Germinal center (tissue), 1 donor: Measurements from ENCODE around the gene SFN.
A peak's percentile ranks its signal among the peaks of the same experiment; 100 is the strongest.
"Not testable (repeated sequence)": the region's sequence is repeated elsewhere in the genome, so short reads cannot be mapped to it uniquely, and the experiment has no call there.

Source experiments
- DNase-seq: peaks from one replicate; pipeline ENCODE4 v3.0.0; 2012; ENCODE audit warnings: mixed read lengths, low spot score

Gene SFN

DNA sequence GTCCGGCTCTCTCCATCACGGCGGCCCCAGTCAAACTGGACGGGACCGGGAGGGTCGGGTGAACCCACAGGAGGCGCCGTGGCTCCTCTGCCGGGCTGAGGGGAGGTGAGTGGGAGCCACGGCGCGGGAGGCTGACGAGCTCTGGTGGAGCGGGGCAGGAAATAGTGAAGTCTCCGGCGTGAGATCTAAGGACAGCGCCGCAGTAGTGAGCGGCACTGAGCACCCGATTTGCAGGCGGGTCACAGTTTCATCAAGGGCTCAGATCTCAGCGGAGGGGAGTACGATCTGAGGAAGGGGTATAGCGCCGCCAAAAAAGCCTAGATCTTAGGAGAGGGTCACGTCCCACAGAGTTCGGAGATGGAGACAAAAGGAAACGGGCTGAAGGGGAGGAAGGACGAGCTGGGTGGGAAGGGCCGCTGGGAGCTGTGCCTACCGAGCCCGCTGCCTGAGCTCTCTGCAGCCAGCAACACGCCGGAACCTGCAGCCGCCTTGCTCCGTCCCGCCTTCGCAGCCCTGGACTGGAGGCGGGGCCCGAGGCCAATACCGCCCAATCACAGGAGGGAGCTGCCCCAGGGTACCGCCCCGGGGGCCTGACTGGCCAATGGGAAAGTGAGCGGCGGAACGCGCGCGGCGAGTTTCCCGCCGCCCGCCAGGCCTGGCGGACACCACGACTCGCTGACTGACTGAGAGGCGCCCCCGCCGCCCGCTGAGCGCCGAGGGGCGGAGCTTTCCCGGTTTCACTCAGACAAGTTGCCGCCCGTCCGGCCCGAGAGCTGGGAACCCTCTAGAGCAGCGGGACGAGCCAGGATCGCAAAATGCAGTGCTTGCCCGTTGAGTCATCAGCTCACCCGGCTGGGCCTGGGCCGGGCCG is 1.9 kb downstream of the SFN start:
- peak; percentile 96 for DNase-seq

DNA sequence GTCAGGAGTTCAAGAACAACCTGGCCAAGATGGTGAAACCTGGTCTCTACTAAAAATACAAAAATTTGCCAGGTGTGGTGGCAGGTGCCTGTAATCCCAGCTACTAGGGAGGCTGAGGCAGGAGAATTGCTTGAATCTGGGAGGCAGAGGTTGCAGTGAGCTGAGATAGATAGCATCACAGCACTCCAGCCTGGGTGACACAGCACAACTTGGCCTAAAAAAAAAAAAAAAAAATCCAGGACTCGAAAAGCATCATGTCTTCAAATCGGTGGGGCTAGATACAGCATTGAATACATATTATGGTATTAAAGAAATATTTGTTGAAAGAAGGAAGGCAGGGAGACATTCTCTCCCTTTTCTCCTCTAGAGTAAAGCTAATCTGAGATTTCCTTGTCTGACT is 10.1 kb downstream of the SFN start:
- not testable (repeated sequence) for DNase-seq

DNA sequence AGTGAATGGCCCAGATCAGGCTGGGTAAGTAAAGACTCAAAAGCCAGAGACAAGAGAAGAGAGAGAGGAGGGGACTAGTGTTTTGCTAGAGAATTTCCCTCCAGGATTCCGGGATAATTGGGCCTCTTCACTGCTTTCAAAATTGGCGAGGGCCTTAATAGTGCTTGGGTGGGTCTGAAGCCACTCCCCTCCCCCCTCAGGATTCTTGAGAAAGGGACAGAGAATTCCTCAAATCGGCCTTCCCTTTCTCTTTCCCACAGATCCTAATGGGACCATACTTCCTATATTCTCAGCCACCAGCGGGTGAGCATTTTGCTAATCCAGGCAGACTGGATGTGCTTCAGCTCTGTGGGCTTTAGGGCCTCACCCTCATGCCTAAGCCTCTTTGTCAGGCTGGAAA is 11.9 kb downstream of the SFN start:
- no peak for DNase-seq

DNA sequence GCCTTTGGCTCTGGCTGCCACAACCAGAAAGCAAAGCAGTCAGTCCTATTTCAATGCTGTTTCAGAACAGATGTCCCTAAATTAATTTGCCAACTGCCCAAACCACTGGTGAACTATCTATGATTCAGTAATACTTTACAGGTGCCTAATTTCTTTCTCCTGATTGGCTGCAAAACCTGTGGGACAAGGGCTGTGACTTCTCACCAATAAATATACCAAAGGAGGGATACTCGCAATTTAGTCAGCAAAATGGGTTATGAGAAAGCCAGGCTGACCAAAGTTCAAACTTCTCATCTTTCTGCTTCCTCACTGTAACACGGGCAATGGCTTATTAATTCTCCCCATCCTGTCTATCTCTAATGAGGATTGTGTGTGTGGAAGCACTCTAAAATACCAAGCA is 14.4 kb downstream of the SFN start:
- no peak for DNase-seq

DNA sequence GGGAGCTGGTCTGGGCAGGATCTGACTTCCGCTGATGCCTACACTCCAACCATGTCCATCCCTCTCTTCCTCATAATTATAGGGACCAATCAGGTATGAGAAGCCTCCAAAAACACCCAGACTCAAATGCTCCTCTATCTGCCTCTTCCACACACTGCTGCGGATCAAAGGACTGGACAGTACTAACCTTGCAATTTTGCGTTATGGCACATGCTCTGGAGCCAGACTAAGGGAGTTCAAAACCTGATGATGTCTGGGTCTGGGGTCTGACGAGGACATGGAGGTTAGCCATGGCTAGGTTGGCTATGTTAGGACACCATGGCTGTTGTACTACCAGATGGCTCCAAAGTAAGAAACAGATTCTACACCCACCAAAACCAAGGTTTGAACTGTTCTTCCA is 16.8 kb downstream of the SFN start:
- no peak for DNase-seq

DNA sequence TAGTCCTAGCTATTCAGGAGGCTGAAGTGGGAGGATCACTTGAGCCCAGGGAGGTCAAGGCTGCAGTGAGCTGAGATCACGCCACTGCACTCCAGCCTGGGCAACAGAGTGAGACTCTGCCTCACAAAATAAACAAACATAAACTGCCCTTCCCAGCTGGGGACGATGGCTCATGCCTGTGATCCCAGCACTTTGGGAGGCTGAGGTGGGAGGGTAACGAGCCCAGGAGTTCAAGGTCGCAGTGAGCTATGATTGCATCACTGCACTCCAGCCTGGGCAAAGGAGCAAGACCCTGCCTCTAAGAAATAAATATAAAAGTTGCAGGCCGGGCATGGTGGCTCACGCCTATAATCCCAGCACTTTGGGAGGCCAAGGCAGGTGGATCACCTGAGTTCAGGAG is 18.7 kb downstream of the SFN start:
- not testable (repeated sequence) for DNase-seq

DNA sequence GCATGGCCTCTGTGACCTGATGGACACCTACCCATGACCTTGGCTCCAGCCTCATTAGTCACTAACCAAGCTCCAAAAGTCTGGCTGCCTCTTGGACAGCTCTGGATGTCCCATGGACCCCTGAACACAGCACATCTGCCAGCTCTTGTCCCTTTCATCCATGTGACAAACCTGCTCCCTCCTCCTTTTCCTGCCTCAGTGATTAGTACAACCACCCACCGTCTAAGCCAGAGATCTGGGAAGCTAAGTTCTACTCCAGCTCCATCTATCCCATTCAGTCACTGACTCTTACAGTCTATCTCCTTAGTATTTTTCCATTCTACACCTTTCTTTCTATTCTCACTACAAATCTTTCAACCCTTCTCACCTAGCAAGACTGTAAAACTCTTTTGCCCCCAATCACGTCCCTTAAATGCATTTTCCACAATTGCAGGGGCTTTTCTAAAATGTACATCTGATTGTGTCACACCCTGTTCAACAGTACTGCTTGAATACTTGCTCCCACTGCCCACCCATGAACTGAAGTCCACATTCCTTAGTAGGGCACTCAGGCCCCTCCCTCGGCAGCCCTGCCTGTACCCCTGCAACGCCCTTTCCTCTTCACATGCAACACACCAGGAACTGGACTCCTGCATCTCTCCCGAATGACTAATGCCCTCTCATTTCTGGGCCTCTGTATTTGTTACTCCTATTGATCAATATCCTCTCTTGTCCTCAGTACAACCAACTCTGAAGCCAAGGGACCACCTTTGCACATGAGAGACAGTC is 19.9 kb downstream of the SFN start:
- DNase-seq = no peak

DNA sequence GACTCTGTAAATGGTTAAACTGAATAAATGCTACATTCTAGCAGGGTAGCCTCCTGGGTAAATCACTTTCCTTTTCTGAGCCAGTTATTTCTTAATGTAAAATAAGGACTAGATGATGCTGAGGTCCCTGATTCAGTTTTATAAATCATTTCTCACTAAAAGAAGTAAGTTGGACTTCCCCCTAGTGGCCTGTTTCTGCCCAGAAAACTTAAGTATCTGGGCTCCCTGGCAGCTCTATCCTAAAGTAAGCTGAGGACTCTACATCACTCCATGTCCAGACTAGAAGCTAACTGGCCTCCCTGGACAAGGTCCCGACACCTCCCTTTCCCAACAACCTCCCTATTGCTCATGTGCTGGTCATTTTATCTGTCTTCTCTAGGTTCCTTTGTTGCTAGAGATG is 24.2 kb downstream of the SFN start:
- no peak for DNase-seq

DNA sequence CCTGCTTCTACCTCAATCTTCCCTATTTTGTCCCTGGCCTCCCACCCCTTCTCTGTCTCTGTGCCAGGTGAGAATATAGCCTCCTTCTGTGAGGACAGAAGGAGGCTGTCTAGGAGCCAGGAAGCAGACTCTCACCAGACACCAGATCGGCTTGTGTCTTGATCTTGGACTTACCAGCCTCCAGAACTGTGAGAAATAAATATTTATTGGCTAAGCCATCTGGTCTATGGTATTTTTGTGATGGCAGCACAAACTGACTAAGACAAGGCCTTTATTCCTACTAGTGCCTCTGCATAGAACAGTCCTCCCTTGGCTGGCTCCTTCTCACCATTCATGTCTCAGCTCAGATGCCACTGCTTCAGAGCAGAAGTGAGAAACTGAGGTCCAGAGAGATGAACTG is 25.3 kb downstream of the SFN start:
- DNase-seq = no peak

DNA sequence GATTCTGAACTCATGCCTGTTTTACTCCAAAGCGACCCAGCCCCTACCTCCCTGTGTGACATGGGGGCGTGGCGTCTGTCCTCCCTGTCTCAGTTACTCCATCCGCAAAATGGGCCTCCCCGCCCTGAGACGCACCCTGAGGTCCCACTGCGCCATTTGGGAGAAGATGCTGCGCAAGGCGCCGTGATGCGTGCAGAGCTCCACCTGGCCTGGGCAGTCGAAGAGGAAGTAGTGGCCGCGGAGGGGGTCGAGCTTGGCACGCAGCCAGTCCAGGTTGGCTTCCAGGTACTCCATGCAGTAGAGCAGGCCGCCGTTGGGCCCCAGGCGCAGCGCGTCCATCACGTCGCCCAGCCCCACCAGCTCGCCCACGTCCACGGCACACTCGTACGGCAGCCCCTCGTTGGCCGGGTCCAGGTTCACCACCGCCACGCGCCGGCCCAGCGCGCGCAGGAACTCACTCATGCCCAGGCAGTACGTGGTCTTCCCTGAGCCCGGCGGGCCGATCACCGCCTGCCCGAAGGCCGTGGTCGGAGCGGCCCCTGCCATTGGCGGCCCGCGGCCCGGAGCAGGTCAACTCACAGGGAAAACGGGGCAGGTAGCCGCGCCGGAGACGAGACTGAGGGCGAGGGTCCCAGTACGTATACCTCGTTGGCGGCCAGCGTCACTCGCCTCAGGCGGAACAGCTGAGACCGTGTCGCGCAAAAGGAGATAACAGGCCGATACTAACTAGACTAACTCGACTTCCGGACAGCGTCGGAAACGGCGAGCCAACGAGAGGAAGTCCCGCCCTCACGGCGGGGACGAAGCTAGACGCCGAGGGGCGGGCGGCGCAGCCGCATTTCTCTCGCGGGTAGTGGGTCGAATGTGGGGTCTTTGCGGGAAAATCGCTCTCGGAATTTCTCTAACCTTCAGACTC is 26.9 kb downstream of the SFN start, which contains the start of gene GPN2:
TSS of gene GPN2 (minus strand) at position 733 of the 916 bp plus-strand sequence. CDS start at position 546, 187 bp downstream.
- DNase-seq = peak; percentile 90

DNA sequence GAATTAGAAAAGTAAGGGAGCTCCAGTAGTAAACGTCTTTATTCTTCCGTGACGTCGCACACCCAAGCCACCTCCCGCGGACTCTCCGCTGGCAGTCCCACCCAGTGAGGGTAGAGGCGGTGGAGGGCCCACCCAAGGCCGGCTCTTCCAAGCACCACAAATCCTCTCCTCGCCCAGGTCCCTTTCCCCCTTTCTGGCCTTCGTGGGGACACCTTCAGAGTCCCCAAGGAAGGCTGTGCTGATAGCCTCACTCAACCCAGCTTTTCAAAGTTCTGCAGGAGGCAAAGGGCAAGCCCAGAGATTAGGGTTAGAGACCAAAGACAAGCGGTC is 27.5 kb downstream of the SFN start:
- no peak for DNase-seq

DNA sequence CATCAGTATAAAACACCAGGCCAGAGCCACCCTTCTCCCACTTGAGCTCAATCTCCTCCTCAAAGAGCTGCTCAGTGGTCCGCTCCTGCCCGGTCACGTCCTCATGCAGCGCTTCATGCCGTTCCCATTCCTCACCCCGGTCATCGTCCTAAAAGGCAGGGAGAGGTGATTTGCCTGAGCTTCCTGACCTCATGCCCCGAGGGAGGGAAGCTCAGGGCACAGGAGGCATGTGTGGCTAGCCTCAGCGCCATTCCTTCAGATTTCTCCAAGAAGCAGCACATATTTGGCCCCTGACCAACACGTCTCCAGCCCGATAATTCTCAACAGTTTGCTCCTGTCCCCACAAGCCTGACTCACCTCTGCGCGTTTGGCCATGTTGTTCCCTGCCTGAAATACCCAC is 31.3 kb downstream of the SFN start:
- no peak for DNase-seq

DNA sequence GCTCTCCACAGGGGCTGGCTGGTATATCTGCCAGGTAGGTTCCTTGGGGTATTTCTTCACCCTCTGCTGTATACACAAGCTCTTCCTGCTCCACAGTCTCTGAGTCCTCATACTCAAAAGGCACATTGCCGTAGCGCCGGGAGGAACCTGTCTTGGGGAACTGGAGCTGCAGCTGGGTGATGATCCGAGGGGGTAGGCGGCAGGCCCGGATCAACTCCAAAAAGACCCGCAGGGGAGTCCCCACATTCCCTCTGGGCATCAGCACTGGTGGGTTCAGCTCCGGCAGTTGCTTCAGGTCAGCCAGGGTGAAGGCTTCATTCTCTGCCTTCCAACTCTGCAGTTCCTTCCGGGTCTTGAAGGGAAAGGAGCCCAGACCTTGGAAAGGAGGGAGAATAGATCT is 34.4 kb downstream of the SFN start:
- no peak for DNase-seq

DNA sequence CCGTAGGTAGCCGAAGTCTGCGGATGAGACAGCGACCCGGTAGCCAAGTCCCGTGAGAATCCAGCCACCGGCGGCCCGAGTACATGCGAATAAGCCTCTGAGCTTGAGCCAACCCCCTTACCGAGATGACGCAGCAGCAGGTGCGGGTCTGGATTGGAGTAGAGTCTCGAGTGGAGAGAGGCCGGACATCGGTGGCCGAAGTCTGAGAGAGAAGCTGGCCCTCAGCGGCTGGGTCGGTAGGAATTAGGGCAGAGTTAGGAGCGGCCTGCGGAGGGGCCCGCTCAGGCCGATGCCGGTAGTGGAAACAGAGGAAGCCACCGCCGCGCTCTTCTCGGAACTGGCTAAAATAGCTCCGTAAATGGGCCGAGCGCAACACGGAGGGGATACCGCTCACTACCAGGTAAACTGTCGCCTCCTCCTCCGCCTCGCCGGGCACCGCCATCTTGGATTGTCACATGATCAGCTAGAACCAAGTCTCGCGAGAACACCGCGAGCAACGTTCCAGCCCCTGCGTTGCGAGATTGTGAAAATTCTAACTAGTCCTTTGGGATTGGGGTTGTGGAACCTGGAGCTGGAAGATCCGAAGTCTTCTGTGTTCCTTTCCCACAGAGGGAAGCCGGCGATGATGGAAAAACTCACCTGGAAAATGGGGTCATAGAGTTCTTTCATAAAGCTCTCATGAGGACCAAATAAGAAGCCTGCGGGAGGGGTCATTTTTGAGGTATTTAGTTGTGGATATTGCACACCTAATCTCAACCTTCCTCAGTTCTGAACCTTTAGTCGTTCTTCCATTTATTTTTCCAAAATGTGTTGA is 37.3 kb downstream of the SFN start, which contains the start of gene GPATCH3:
TSS of gene GPATCH3 (minus strand) at position 467 of the 814 bp plus-strand sequence. CDS start at position 442, 25 bp downstream.
- peak; percentile 88 for DNase-seq

DNA sequence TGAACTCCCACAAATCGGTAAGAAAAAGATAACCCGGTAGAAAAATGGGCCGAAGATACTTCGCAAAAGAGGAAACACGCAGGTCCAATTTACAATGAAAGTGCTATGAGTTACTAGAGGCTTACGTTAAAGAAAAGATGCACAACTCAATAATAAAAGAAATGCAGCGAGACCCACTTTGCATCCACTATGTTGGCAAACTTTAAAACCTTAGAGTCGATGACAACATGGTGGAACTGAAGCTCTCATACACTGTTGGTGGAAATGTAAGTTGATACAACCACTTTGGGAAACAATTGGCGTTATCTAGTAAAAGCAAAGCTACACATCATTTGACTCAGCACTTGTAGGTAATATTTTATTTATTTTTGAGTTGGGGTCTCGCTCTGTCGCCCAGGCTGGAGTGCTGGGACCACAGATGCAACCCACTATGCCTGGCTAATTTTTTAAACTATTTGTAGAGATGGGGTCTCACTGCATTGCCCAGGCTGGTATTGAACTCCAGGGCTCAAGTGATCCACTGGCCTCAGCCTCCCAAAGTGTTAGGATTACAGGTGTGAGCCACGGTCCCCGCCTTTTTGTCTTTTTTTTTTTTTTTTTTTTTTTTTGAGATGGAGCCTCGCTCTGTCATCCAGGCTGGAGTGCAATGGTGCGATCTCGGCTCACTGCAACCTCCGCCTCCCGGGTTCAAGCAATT is 38.0 kb downstream of the SFN start:
- no peak for DNase-seq

DNA sequence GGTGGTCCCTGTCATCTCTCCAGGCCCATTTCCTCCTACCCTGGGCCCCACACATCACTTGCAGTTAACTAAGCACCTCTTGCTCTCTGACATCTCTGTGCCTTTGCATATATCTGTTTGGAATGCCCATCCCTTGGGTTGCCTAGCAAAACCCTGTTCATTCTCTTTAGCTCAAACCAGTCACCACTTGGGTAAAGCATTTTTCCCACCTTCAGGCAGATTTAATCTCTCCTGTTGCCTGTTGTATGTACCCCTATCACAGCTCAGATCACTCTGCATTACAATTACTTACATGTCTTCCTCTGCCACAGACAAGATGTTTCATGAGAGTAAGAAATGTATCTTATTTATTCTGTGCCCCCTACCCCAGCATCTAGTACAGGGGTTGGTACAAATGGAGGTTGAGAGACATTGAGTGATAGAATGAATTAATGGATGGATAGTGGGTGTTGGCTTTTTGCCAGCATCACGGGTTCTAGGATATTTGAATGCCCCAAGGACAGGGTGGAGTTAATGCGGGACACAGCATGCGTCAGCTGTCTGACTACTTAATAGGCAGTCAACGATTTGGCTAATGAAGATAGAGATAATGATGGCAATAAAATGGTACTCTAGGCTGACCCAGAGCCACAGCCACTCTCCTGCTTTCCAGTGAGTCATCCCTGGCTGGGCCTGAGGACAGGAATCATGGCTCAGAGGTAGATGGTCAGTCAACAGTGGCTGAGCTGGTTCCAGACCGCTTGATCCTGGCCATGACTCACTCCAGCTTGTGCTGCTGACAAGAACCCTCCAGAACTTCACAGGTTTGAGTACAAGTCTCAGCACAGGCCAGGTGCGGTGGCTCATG is 44.3 kb downstream of the SFN start:
- DNase-seq = no peak

DNA sequence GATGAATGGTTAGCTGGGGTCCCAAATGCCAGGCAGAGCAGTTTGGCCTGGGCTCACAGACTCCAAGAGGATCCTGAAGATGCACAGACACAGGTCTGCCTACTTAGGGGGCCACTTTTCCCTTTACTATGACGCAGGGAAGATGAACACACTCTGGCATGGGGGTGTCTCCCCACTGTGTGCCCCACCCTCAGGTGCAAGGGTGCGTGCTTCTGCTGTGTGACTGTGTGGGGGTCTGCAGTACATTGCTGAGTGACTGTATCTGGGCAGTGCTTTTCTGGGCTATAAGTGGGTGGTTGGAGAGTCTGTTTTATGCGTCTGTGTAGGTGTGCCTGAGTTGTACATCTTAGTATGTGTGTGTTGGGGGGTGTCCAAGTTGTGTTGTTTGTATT is 47.0 kb downstream of the SFN start:
- no peak for DNase-seq

DNA sequence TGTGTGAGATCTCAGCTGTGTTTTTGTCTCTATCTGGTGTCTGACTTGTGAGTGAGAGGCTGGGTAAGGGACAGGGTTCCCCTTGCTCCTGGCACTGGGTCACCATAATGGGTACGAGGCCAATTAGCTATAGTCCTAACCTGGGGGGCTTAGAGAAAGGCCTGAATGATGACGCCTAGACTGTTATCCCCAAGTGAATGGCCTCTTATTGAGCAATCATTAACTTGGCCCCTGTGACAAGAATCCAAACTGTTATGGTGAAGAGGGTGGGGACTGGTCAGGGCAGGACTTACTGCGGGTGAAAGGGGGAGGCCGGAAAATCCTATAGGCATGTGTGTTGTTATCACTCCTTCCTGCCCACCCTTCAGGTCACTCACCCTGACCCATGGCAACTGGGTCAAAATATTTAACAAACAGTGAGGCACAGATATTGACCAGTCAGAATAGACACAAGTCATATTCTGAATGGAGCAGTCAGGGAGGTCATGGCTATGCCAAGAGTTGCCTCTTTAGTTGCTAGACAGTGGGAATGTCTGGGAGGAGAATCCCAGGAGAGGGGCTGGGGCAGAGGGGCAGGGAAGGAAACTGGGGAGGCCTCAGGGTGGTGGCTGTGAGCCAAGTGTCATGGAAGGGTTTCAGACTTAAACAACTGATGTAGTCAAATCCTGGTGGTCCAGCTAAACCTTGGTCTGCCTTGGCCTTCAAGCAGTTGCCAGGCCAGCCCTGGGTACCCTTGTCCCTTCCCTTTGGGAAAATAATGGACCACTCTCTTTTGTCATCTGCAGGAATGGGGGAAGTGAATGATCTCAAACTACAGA is 47.6 kb downstream of the SFN start:
- DNase-seq = no peak
